HG02870 (cell line): ENCODE measurements around the gene UCN2.
A peak's percentile ranks its signal among the peaks of the same experiment; 100 is the strongest.
"Not testable (repeated sequence)": the region's sequence is repeated elsewhere in the genome, so short reads cannot be mapped to it uniquely, and the experiment has no call there.

ENCODE experiments used
- ATAC-seq: cut with Tn5 transposase; IDR thresholded peaks from one replicate; pipeline ENCODE4 v1.9.1; 2021; ENCODE audit warnings: mild to moderate bottlenecking, moderate library complexity; ENCODE audit not compliant: unreplicated experiment

UCN2 gene

GRCh38 chr3:48564022-48564421 is 441 bp upstream of the UCN2 start:
- ATAC-seq: no peak

- ATAC-seq: no peak
Measured at GRCh38 chr3:48562367-48563095, 1.1 kb downstream of the UCN2 start.

GRCh38 chr3:48561045-48561736 is 2.4 kb downstream of the UCN2 start:
- no peak for ATAC-seq

- no peak for ATAC-seq
Measured at GRCh38 chr3:48560648-48561018, 2.9 kb downstream of the UCN2 start.

GRCh38 chr3:48558493-48559134 is 5.0 kb downstream of the UCN2 start:
- ATAC-seq: no peak

- peak; percentile 82 for ATAC-seq
Measured at GRCh38 chr3:48556796-48557626, 6.6 kb downstream of the UCN2 start, which contains the start of gene PFKFB4. Gene PFKFB4 (minus strand): TSS chr3:48556803. CDS start chr3:48556777, 26 bp downstream.

GRCh38 chr3:48555949-48556795 is 7.4 kb downstream of the UCN2 start:
- ATAC-seq: no peak

GRCh38 chr3:48555231-48555948 is 8.2 kb downstream of the UCN2 start:
- ATAC-seq: no peak

GRCh38 chr3:48553886-48554845 is 9.4 kb downstream of the UCN2 start:
- no peak for ATAC-seq

GRCh38 chr3:48553361-48553760 is 10.2 kb downstream of the UCN2 start:
- no peak for ATAC-seq

GRCh38 chr3:48552111-48552951 is 11.2 kb downstream of the UCN2 start:
- no peak for ATAC-seq

- ATAC-seq: not testable (repeated sequence)
Measured at GRCh38 chr3:48551651-48552050, 11.9 kb downstream of the UCN2 start.

GRCh38 chr3:48548729-48549705 is 14.6 kb downstream of the UCN2 start:
- peak; percentile 72 for ATAC-seq

- no peak for ATAC-seq
Measured at GRCh38 chr3:48548126-48548525, 15.5 kb downstream of the UCN2 start.

GRCh38 chr3:48546203-48546829 is 17.3 kb downstream of the UCN2 start:
- ATAC-seq: no peak

GRCh38 chr3:48544141-48544540 is 19.4 kb downstream of the UCN2 start:
- ATAC-seq: no peak
